NCI-H1417 treated with DMSO at 0.1 percent for 48 hours (cell line): ENCODE data around the gene GPRC5A.

Source experiments
- DNase-seq: peaks from one replicate; lab custom pipeline; 2025; lab: John Stamatoyannopoulos, UW

Gene GPRC5A

GRCh38 chr12:12885096-12885792, 6.1 kb upstream of the GPRC5A start:
- no peak for DNase-seq

- DNase-seq, result no peak
Observed at GRCh38 chr12:12887471-12887870, 3.9 kb upstream of the GPRC5A start.

- DNase-seq, result no peak
Observed at GRCh38 chr12:12889701-12890100, 1.7 kb upstream of the GPRC5A start.

GRCh38 chr12:12890543-12891079, 751 bp upstream of the GPRC5A start:
- DNase-seq, result no peak

GRCh38 chr12:12891881-12892355, 556 bp downstream of the GPRC5A start:
- DNase-seq, result no peak

- DNase-seq, result no peak
Observed at GRCh38 chr12:12892681-12893141, 1.3 kb downstream of the GPRC5A start.

- DNase-seq, result no peak
Observed at GRCh38 chr12:12893438-12893837, 2.1 kb downstream of the GPRC5A start.

- DNase-seq, result no peak
Observed at GRCh38 chr12:12896260-12896659, 4.9 kb downstream of the GPRC5A start.

GRCh38 chr12:12897302-12897701, 5.9 kb downstream of the GPRC5A start:
- no peak for DNase-seq

- no peak for DNase-seq
Observed at GRCh38 chr12:12898136-12898717, 6.9 kb downstream of the GPRC5A start.

- no peak for DNase-seq
Observed at GRCh38 chr12:12898911-12899511, 7.6 kb downstream of the GPRC5A start.

- DNase-seq, result no peak
Observed at GRCh38 chr12:12899530-12900380, 8.4 kb downstream of the GPRC5A start.

- DNase-seq, result no peak
Observed at GRCh38 chr12:12900786-12901157, 9.4 kb downstream of the GPRC5A start.

- DNase-seq, result no peak
Observed at GRCh38 chr12:12901158-12901791, 9.9 kb downstream of the GPRC5A start.

GRCh38 chr12:12902036-12902435, 10.7 kb downstream of the GPRC5A start:
- DNase-seq, result no peak

- DNase-seq, result no peak
Observed at GRCh38 chr12:12903642-12904609, 12.6 kb downstream of the GPRC5A start.

GRCh38 chr12:12907552-12907951, 16.2 kb downstream of the GPRC5A start:
- no peak for DNase-seq

- no peak for DNase-seq
Observed at GRCh38 chr12:12908252-12908651, 16.9 kb downstream of the GPRC5A start.

- no peak for DNase-seq
Observed at GRCh38 chr12:12908711-12909110, 17.3 kb downstream of the GPRC5A start.

GRCh38 chr12:12909228-12909994, 18.0 kb downstream of the GPRC5A start:
- no peak for DNase-seq
